GM21526 (cell line): ENCODE data around the gene ZNF23.

ENCODE experiments used
- ATAC-seq: cut with Tn5 transposase; IDR thresholded peaks from one replicate; pipeline ENCODE4 v1.9.1; 2021; ENCODE audit warnings: moderate library complexity; ENCODE audit not compliant: unreplicated experiment, low FRiP score

Gene ZNF23

DNA sequence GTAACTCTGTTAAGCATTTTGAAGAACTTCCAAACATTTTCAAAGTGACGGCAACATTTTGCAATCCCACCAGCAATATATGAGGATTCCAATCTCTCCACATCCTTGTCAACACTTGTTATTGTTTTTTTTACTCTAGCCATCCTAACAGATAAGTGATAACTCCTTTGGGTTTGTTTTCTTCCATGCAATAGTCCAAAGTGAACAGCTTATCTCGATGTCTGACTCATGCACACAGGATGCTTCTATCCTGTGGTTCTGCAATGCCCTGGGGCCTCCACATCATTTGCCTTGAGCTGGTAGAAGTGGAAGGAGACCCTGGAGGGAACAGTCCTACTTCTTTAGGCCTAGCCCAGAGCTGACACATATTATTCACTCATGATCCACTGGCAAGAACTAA lies 33.2 kb downstream of the ZNF23 start:
- no peak for ATAC-seq

DNA sequence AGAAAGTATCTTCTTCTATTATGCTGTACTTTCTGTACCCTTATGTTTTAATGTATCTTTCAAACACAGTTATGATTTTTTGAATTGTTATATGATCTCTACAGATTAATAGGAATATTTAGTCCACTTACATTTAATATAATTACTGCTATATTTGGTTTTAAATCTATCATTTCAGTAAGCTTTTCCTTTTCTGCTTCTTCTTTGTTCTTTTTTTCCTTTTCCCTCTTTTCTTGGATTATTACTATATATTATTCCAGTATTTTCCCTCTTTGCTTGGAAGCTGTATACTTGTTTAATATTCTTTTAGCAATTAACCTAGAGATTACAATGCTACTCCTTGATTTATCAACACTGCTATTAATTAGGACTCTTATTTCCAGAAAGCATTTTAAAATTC lies 33.7 kb downstream of the ZNF23 start:
- no peak for ATAC-seq

DNA sequence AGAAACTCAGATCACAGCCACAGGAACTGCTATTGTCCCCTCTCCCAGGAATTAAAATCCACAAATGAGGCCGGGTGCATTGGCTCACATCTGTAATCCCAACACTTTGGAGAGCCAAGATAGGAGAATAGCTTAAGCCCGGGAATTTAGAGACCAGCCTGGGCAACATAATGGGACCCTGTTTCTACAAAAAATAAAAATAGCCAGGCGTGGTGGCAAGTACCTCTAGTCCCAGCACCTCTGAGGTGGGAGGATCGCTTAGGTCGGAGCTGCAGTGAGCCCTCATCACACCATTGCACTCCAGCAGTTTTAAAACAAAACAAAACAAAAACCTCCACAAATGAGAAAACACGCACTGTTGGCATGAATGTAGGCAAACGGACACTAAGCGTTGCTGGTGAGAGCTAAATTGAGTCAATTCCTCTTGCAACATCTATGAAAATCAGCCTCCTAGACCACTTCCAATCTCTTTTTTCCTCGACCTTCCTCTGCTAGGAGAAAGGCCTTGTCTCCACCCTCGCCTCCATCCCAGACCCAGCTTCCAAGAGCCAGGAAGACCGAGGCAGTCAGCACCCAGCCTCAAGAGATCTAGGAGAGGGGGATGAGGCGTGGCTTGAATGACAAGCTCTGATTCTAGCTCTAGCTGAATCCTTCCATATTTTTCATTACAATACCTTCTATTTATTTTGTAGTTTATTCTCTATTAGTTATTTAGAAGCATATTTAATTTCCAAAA lies 35.0 kb downstream of the ZNF23 start:
- ATAC-seq, result no peak

DNA sequence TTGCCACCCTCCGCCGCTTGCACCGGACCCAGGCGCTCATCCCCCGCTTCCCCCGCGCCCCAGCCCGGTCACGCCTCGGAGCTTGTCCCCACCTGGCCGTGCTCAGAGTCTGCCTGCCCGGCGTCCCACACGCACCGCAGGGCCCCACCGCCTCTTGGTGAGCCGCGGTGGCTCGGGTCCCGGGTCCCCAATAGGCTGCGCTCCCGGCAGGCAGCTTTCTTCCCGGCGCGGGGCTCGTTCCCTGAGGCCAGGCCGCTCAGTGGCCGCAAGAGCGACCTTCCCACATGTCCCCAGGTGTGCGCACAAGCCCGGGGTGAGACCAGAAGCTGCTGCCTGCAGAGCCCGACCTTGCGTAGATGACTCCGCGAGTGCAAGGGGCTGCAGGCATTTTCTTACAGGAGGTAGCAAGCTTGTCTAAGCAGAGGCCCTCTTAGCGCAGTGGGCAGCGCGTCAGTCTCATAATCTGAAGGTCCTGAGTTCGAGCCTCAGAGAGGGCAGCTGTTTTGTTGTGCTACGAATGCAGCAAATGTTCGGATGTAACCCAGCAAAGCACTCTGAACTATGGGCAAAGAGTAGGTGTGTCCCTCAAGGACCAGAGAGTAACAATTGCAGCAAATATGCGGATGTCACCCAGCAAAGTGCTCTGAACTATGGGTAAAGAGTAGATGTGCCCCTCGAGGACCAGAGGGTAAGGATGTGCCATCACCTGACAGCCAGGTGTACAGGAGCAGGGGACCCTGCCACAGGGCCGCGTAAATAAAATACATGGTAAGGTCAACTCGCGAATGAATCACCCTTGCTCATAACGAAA lies 35.8 kb downstream of the ZNF23 start:
- ATAC-seq, result no peak

DNA sequence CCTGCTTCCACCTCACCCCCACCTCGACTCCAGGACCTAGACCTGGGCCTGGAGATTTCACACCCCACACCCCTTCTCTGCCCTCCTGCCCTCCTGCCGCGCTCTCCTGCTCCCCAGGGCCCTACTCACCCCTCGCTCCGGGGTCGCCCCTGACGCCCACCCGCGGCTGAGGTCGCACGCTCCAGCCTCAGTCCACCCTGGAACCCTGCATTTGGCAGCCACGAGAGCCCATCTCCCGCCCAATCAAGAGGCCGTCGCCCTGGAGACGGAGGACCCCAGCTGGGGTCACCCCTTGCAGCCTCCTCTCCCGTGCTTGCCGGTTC lies 36.3 kb downstream of the ZNF23 start:
- no peak for ATAC-seq

DNA sequence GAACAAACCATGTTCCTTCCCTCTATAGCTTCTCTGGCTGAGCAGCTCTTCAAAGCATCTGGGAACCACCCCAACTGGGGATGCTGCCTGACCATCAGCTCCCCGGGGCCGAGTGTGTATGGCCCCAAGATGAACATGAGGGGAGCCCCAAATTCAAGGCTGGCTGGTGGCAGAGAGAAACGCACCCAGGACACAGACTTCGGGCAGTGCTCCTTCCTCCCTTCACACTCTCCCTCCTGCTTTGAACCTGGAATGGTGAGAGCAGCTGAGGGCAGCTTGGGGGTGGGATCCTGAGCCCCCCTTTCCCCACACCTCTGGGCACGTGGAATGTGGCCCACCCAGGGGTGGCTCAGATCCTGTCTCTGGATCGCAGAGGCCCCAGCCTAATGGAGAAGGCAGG lies 37.4 kb downstream of the ZNF23 start:
- no peak for ATAC-seq

DNA sequence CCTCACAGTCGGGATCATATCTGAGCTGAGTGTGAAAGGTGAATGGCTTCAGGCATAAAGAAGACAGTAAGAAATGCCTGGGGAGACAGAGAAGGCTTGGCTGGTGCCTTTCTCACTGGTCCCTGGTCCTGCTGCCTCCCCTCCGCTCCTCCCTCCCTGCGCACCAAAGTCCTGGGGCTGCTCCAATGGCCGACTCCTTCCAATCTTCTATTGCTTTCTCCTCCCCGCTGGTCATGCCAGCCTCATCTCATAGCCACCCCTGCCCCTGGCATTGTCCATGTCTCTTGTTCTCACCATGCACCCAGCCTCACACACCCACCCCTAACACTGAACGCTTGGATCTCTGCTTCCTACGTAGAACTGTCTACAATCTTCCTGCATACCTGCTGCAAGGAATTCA lies 38.2 kb downstream of the ZNF23 start:
- no peak for ATAC-seq

DNA sequence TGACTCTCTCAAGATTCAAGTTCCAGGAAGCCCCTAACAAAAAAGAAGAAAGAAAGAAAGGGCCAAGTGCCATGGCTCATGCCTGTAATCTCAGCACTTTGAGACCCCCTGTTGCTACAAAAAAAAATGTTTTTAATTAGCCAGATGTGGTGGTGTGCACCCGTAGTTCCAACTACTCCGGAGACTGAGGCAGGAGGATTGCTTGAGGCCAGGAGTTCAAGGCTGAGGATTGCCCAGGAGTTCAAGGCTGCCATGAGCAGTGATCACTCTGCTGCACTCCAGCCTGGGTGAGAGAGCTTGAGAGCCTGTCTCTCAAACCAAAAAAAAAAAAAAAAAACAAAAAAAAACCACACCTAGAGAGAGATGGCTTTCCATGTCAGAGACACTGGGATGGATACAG lies 39.0 kb downstream of the ZNF23 start:
- ATAC-seq, result no peak

DNA sequence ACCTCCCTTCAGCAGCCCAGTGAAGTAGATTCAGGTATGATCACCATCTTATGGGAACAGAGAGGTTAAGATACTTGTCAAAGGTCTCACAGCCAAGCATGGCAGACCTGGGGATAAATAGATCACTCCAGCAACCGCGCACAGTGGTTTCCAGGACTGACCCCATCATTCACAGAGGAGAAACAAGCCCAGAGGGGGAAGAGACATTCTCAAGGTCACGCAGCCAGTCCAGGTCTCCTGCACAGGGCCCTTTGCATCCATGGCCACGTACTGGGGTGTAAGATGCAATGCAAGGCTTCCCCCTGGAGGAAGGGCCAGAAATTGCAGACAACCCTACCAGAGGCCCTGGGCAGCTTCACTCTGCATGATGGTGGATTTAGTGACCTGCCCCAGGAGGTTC lies 40.1 kb downstream of the ZNF23 start:
- no peak for ATAC-seq

DNA sequence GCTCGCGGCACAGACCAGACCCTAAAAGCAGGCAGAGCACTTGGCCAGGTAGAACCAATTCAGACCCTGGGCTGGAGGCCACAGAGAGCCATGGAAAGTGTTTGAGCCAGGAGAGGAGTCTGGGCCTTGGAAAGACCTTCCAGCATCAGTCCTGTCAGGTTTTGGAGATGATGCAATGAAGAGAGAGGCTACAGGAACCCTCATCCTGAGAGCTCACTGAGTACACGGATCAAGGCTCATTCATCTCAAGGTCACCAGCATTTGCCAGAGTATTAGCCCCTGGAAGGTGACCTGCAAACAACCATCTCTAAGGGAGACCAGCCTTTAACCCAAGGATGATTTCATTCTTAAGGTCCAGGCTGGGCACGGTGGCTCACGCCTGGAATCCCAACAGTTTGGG lies 48.0 kb downstream of the ZNF23 start:
- ATAC-seq, result no peak

DNA sequence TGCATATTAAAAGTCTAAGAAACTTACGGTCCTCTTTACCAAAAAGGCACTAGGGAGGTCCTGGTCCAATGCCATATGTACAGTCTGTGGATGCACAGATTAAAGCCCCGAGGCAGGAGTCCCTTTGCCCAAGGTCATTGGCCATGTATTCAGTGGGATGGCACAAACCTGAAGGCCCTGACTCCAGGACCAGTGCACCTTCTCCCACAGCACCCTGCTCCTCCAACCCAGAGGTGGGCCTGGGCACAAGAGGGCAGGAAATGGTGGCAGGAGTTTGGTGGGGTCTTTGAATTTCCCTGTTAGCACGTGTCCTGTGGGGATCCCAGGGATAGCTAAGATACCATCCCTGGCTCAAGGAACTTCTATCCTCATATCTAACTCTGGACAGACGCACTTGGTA lies 48.7 kb downstream of the ZNF23 start:
- ATAC-seq, result no peak

DNA sequence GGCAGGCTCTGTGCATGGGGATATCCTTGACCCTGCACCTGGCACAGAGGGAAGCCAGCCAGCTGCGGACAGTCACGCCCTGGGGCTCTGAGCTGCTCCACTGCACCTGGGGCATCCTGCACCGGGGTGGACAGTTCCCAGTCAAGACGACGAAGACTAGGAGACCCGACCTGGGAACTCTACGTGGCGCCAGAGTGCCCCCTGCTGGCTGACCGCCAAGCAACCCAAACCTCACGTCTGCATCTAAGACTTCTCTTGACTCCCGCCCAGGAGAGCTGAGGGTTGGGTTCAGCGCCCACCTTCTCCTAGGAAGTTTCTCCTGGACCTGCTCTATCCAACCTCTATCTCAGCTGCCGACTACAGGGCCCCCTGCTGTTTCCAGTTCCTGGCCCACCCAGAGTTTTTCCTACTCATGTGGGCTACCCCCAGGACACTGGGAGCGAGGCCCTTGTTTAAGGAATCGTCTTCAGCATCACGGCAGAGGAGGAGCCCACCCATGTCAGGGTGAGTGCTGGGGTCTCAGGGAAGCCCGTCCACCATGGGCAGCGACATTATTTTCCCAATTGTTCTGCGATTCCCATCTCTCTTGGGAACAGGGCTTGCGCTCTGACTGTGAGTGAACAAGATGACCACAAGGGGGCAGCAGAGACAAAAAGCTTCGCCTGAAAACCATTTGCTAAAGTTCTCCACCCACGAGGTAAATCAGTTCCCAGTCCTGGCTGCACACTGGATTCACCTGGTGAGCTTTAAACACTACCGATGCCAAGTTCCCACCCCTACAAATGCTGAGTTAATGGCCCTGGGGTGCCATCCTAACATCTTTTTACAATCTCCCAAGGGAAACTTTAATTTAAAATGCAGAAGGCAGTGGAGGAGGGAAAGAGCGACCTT lies 49.5 kb downstream of the ZNF23 start:
- ATAC-seq, result no peak

DNA sequence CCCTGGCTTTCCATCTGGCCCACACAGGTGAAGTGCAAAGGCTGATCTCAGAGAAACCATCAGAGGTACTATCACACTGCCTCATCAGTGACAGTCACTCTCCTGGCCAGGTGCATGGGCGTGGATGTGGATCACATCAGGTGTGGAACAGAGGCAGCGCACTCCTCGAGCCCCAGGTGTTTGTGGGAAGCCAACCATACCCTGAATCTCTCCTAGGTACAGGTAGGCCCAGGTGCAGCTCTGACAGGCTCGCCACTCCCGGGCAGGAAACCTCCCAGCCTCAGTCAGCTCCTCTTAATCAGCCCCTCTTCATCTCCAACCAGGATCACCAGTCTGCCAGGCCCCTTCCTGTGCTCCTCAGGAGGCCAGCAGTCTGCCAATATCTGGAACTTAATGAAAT lies 51.9 kb downstream of the ZNF23 start:
- no peak for ATAC-seq

DNA sequence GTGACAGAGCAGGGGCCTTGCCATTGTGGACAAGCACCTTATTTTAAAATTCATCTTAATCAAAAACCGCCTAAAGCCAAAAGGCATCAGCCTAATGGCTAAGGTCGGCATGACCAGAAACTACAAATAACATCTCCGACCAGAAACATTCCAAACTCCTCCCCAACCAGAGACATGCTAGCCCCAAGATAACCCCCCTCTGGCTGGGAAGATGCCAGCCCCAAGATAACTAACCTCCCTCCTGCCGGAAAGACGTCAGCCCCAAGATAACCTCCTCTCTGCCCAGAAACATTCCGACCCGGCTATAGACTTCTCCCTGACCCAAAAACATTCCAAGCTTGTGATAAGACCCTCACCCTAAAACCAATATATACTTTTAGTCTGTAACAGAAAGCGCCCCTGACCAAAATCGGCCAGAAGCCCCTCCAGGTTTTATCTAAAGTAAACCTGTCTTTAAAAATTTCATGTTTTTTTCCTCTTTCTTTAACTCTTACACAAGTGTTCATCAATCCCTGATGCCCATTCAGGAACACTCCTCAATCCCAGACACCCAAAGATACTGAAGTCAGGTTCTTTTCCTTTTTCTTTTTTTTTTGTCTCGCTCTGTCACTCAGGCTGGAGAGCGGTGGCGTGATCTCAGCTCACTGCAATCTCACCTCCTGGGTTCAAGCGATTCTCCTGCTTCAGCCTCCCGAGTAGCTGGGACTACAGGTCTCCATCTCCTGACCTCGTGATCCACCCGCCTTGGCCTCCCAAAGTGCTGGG lies 52.9 kb downstream of the ZNF23 start:
- ATAC-seq, result no peak

DNA sequence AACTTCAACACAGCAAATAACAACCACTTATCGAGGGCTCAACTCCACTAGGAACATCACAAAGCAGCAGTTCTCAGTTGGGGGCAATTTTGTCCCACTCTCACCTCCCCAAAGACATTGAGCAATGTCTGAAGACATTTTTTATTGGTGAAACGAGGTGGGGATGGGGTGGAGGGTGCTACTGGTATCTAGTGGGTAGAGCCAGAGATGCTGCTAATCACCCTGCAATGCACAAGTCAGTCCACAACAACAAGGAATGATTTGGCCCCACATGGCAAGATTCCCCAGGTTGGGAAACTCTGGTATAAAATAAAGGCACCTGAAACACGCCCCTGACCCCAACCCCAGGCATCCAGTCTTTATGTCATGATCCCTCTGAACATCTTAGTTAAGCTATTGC lies 53.5 kb downstream of the ZNF23 start:
- ATAC-seq, result no peak

DNA sequence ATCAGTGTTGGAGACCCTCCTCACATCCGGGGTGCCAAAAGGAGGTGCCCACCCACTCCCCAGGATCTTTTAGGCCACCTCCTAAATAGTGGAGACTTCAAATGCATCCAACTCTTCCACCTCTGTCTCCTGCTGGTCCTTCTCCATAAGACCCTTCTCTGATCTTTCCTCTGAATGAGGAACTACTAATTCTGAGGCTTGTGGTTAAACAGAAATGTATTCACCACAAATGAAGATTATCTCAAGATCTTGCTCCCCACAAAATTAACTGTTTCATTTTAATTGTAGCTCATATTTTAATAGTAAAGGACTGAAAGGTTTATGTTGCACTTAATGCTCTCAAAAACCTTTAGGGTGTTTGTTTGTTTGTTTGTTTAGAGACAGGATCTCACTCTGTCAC lies 54.3 kb downstream of the ZNF23 start:
- ATAC-seq, result no peak

DNA sequence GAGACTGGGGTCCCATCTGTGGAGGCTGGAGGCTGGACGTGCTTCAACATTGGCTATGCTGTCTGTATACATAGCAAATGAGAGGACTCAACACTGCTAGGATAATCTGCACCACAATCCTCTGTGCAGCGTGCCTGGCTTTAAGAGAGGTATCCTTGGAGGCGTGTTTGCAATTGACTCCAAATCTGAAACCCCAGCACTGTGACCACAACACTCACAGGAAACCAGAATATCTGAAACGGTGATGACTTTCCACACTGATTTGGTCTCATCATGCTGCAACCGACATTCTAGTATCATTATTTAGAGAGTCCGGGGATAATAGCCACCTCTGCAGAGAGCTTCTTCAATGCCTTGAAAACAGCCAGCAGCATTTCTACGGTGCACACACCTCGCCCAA lies 55.3 kb downstream of the ZNF23 start:
- no peak for ATAC-seq

DNA sequence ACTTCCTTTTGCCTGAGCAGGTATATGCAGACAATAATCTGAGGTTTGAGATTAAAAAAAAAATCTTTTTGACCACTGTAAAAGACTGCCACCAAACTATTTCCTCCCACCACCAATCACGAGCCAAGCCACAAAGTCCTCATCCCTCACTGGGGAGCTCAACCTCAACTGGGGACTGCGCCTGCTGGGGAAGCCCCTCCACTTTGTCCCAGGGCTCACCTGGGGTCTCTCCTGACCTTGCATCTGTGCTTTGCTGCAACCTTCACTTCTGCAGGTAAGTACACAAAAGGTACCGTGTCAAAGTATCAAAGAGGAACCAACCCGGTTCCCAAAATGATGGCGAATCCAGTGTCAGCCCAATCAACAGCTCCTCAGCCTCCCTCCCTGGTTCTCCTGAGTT lies 55.7 kb downstream of the ZNF23 start:
- ATAC-seq, result no peak

DNA sequence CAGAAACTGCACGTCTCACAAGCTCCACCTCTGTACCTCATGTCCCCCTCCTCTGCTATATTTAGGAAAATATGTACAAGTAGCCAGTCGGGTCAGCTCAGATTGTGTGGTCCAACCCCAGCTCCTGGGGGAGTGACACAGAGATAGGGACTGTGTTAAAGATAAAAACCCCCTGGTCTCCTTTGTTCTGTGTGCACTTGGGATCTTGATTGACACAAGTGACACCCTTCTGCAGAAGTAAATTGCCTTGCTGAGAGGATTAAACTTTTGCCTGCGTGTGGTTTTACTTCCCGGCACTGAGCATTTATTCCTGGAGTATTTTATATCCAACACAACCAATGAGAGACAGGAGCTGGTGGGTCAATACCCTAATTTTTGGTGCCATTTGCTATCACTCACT lies 57.7 kb downstream of the ZNF23 start:
- ATAC-seq, result no peak

DNA sequence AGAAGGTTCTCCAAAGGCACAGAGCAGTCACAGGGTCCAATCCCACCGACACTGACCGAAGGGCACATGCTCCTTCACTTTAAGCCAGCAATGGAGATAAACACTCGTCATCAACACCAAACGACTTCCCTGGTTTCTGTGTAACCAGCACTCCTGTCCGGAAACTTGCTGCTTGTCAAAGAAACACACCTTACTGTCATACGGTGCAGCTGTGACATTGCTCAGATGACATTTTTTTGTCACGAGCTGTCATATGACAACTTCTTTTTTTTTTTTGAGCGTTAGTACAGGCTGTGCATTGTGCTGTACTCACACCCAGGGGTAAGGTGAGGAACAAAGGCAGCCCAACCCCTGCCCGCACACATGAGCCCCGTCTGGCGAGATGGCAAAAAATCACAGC lies 59.4 kb downstream of the ZNF23 start:
- ATAC-seq, result no peak

DNA sequence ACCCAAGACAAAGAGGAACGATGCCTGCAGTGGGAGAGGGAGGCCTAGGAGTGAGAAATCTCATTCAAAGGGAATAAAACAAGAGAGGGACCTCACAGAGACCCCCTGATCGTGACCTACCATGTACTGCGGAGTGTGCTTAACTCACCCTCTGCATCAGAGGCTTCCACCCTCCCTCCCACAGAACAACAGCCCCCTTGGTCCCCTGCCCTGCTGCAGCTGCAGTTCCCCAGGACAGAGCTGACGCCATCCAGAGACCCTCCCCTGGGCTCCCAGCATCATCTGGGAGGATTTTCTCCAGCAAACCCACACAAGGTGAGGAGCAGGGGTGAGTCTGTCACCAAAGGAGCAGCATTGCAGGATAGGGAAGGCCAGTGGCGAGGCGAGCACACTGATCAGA lies 60.0 kb downstream of the ZNF23 start:
- no peak for ATAC-seq
